HG03378 (cell line): Measurements from ENCODE around the gene ABLIM1.

ENCODE experiments used
- ATAC-seq: cut with Tn5 transposase; IDR thresholded peaks from one replicate; pipeline ENCODE4 v1.9.1; 2021; ENCODE audit warnings: mild to moderate bottlenecking, moderate library complexity; ENCODE audit not compliant: unreplicated experiment

ABLIM1 gene

DNA sequence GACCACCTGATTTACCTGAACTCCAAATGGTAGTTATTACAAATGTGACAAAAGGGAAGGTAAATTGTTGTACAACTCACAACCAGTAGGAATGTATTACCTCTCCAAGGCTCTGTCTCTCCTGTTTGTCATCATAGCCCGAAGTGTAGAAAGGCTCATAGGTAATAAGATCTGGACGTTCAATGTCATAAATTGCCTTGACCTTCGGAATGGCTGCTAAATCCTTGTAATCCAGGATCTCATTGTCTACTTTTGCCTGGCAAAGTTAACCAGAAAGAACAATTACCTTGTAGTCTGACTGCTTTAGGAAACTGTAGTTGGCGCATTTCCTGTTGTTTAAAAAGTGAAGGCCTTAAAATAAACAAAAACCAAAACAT lies 185.2 kb downstream of the ABLIM1 start:
- ATAC-seq = no peak

DNA sequence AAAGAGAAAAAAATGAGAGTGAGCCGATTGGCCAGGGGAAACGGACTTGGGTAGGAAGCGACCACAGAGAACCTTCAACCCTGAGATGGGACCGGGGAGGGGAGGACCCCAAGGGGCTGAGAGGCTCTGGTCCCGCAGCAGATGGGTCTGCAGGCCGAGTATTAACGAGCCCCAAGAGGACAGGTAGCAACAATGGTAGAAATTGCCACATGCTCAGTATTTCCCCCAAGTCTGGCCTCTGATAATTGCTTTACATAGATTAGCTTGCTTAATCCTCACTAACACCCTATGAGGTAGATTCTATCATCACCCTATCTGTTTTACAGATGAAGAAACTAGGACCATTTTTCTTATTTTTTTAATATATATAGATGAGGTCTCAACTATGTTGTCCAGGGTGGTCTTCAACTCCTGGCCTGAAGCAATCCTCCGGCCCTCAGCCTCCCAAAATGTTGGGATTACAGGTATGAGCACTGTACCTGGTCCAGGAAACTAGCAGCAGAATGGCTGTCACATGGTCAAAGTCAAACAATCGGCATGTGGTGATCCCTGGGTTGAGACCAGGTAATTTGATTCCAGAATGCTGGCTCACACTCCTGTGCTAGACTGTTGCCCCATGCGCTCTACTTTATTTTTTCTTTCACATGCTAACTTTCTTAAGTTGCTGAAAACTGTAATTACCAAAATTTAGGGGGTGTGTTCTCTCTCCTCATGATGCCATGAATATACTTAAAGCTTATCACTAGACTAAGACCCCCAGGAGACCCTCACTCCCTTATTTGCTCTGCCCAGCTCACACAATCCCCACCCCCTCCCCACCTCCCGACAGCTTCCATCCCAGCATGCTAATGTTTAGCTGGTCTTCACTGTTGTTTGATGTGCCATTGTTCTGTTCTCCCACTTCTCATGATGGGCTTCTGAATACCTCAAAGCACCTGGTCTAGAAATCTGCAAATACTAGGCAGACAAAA lies 185.9 kb downstream of the ABLIM1 start:
- ATAC-seq = no peak

DNA sequence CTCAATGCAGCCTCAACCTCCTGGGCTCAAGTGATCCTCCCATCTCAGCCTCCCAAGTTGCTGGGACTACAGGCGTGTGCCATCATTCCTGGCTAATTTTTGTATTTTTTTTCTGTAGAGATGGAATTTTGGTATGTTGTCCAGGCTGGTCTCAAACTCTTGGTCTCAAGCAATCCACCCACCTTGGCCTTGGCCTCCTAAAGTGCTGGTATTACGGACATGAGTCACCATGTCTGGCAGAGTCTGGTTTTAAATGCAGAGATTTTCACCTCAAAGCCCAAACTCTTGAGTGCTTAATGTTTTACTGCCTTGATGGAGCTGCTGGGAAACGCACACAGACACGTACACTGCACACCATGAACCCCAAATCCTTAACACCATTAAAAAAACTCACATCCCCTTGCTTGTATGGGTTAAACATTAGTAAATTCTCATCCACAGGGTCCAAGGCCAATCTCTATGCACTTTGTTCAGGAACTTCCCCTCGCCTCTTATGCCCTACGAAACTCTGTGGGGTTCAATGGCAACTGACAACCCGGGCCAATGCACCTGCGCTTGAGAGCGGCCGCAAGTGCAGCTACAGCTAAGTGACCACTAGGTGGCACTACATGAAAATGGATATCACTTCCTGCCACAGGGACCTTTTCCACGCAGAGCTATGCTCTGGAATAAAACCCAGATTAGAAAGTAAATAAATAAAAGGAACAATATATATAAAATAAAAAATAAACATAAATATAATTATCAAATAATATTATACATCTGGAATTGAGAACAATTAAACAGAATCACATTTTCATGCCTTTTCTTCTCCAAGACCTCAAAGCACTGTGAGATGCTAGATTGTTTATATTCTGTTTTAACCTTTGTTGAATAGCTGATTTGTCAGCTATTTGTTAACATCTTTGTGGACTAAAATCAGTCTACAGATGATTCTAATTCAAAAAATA lies 186.8 kb downstream of the ABLIM1 start:
- peak; percentile 96 for ATAC-seq

DNA sequence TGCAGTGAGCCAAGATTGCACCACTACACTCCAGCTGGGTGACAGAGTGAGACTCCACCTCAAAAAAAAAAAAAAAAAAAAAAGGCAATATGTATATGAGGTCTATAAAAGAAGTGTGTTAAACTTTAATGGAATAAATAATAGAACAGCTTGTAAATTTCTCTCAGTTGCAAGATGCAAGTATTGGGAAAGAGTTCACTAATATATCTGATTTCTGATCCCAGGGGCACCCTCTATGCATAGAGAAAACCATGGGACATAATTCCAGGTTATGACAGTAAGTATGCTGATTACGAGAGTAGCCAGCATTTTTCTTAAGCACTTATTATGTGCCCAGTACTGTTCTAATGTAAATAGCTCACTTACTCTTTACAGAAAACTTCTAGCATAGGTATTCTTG lies 187.7 kb downstream of the ABLIM1 start:
- no peak for ATAC-seq

DNA sequence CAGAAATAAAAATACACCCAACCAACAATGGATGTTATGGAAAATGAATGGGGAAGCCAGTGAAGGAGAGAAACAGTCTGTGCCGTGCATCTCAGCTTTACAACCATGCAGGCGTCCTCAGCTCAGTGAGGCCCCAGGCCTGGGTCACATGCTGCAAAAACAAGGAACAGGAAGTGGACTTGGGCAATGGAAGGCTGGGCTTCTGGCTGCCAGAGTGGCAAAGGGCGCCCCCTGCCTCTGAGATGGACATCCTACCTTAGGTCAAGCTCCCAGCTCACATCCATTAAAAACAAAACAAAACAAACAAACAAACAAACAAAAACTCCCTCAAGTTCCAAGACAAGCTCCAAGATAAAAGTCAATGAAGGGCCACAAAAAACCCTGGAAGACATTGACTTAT lies 199.1 kb downstream of the ABLIM1 start:
- ATAC-seq = no peak

DNA sequence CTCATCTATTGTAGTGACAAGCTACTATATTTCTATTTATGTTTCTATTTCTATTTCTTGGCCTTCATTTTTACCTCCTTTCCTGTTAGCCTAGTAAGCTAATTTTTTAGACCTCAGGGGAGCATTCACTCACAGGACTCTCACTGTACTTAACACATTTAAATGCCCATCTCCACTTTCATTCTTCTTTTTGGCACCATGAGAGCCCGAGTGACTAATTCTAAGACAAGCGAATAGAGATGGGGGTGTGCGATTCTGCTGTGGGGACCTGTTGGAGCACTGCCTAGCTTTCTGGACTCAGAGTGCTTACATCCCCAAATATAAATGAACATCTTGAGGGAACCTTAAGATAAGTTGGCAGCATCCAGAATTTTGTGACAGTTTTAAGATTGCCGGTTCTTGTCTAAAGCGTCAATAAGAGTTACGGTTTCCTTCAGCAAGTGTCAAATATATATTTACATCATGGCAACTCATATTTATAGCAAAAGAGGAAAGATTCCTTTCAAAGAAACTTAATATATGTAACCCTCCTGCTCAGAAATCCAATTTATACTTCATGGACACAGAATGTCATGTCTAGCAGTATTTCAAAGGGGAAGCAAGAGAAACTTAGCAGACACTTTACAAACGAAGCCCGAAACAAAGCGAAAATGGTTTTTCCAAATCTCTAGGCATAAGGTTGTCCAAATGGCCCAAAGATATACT lies 199.7 kb downstream of the ABLIM1 start:
- ATAC-seq = no peak

DNA sequence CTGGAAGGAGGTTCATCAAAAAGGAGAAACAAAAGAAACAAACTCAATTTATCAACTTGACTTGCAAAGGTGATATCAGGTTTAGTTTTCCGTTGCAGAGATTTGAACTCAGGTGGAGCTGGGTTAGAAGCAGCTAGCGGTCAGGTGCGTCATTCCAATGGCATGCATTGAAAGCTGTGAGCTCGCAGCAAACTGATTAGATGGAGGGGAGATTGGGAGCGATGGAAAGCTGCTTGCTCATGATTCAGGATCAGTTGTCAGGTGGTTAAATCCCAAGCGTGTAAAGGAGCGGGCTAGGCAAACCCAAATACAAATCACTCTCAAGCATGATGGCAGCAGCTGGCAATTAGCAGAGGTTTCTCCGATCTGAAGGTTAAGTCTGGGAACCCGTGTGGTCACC lies 204.5 kb downstream of the ABLIM1 start:
- no peak for ATAC-seq

DNA sequence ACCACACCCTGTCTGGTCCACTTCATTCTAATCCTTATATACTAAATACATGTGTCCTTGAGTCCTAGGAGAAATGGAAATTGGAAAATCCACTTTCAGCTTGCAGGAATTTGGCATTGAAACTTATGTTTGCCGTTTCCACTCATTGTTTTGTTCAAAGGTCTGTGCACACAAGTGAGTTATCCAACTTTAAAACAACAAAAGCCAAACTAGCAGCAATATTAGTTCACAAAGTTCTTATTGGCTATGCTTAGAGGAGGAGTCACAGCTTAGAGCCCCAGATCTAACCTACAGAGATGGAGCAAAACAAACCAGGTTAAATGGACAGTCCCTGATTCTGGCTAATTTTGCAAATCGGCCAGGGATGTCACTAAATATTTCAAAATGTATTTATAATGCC lies 209.2 kb downstream of the ABLIM1 start:
- no peak for ATAC-seq

DNA sequence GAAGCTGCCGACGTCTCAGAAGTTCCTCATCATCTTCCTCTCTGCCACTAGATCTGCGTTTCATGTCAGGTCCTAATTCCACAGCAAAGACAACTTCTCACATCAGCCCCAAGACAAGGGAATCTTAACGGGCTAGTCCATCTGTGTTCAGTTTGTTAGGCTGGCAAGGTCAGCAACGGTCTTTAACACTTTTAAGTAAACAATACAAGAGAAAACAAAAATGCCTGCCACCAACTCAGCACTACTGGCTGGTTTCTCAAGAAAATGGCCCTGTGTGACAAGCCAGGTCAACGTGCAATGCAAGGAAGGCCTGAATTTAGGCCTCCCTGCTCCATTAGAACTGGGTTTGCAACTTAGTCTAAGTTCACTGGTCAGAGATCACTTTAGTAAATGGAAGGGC lies 212.7 kb downstream of the ABLIM1 start:
- no peak for ATAC-seq

DNA sequence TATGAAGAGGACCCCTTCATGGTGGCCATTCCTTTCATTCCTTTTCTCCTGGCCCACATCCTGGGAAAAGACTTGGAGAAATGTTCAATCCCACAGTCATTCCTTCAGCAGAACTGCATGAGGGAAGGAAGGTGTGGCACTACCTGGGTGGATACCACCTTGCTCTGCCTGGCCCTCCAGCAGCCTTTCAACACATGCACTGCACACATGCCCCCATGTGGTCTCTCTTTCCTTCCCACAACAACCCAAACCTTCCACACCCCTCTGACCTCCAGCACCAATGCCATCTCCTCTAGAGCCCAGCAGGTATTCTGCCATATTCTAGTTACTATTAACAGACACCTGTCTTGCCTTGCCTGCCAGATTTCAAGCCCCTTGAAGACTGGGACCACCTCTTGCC lies 213.3 kb downstream of the ABLIM1 start:
- no peak for ATAC-seq

DNA sequence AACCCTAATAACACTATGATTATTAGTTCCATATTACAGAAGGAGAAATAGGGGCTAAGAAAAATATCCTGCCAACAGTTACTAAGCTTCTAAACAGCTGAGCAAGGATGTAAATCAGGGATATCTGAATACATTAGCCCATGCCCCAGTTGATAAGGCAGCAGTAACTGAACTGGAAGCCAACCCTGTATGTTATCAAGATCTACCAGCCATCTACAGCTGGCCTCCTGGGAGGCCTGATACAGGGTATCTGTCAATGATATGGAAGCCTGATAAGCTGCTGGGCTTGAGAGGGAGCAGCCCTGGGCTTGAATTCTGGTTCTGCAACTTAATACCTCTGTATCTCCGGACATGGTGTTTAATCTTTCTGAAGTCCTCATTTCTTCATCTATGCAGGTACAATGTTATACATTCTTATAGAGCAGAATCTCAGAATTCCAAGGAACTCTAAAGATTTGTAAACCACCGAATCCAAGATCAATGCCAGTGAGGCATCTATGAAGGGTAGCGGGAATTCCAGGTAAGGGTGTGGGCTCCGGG lies 215.9 kb downstream of the ABLIM1 start:
- no peak for ATAC-seq

DNA sequence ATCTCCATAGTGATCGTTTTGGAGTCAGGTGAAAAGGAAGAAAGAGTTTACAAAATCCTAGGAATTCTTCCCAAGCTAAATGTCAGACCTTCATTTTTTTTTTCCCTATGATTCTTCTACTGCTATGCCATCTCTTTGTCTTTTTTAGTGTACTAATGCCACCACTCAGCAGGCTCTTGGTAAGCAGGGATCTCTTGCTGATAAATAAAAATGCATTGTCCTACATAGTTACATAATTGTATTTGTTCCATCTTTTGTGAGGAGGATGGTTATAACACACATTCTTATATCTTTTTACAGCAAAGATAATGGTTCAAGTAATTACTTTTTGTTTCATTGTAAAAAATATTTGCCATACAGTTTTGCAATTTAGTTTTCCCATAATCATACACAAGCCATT lies 217.0 kb downstream of the ABLIM1 start:
- no peak for ATAC-seq

DNA sequence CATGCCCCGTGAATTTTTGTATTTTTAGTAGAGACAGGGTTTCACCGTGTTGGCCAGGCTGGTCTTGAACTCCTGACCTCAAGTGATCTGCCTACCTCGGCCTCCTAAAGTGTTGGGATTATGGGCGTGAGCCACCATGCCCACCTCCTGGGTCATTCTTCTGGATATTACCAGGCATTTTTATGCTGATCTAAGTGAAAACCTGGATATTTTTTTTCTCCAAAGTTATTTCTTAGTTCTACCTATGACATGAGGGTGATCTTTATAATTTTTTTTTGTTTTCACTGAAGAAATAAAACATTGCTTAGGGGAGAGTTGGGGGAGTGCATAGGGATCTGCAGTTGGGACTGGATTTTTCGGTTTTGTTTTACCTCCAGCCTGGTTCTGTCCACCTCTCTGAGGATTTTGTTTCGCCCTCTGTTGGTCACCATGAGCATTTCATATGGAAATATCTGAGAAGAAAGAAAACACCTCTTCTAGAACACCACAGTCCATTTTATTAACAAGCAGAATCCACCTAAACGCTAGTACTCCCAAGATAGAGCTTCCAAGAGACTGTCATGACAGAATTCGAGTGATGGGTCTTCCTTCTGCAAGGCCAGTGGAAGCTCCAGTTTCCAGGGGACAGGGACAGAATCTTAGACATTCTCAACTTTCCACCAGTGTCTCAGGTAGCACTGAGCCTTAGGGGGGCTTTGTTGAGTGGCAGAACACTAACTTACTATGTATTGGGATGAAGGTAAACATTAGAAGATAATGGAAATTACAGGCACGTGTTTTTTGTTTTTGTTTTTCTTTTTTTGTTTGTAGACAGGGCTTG lies 220.4 kb downstream of the ABLIM1 start:
- ATAC-seq = no peak

DNA sequence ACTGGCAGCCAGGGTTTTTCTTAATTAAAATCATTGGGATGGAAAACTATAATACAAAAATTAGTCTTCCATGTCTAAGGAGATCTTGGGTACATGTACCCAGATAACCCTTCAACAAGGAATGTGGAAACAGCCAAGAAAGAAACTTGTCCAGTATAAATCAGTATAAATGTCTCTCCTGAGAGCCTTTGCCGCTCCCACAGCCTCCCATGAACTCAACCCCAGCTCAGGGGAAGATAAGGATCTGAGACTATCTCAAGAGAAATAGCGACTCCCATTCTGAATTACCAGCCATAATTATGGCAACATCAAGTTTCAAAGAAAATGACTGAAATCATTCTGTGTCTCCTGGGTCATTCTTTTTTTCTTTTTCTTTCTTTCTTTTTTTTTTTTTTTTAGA lies 221.1 kb downstream of the ABLIM1 start:
- no peak for ATAC-seq

DNA sequence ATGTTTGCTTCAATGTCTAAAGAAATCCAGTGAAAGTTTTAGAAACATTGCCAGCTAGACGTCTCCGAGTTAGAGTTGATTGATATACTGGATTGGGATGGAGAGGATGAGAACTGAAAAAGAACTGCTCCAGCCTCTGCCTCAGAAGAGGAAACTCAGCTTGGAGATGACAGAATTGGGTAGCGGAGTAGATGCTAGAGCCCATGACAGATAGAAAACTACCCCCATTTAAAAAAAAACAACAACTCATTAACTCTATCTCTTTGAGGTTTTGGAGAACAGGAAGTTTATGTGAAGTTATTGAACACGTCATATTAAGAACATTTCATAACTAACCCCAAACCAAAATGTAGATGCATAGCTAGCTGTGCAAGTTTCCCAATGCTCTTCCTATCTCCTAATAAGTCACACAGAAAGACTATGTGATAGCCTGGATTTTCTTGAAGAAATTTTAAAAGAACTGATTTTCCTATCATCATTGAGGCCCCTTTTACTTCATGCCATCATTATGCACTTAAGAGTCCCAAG lies 225.4 kb downstream of the ABLIM1 start:
- no peak for ATAC-seq

DNA sequence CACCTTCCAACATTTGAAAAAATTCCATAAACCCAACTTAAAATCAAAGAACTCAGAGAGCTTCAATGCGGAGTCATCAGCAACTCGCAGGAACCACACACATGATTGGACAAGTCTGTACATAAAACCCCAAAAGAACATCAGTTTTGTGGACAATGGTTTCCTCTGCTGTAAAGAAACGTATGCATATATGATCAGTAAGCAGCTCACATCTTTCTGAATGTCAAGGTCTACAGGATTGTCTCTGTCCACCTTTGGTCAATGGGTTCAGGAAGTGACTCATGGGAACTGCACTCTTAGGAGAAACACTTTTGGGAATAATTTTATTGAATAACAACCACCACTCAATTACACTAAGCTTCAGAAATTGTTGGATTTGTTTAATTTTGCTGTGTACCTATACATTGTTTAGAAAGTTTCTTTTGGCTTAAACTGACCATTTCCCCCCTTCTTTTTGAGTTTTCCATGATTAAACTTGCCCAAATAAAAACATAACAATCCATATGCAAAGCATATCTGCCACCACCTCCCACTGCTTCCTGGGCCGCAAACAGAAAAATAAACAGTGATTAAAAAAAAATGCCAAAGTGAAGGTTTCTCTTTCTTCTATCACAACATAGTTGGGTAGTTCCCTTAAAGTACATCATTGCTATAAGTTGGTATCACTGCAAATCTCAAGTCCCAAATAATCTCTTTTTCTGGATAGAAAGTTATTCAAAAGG lies 226.5 kb downstream of the ABLIM1 start:
- no peak for ATAC-seq

DNA sequence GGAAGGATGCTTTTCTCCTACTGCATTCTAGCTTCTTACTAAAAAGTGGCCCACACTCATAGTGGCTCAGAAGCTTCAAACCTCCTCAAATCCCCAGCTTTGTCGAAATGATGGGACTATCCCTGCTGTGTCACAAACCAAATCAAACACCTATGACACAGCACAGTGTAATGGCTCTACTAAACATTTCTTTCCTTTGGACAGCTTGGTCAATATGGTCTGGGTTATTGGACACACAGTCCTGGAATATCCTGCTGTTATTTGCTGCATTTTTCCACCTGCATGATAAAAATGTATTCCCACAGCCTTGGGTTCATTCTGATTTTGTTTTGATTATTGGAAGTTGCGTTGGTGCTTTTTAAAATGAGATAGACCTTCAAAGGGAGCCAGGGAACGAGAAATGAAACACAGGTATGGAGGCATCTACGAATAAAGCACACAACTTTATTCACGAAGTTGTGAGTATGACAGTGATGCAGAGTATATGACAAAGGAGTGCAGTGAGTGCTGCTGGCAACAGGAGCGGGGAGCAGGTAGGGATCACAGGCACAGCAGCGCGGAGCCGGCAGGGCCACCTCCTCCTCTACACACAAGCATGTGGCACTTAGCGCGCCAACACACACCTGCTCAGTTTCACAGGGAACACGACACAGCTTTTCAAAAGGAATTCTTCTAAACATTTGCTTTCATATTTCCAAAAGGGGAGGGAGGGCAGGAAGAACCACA lies 227.2 kb downstream of the ABLIM1 start:
- no peak for ATAC-seq

DNA sequence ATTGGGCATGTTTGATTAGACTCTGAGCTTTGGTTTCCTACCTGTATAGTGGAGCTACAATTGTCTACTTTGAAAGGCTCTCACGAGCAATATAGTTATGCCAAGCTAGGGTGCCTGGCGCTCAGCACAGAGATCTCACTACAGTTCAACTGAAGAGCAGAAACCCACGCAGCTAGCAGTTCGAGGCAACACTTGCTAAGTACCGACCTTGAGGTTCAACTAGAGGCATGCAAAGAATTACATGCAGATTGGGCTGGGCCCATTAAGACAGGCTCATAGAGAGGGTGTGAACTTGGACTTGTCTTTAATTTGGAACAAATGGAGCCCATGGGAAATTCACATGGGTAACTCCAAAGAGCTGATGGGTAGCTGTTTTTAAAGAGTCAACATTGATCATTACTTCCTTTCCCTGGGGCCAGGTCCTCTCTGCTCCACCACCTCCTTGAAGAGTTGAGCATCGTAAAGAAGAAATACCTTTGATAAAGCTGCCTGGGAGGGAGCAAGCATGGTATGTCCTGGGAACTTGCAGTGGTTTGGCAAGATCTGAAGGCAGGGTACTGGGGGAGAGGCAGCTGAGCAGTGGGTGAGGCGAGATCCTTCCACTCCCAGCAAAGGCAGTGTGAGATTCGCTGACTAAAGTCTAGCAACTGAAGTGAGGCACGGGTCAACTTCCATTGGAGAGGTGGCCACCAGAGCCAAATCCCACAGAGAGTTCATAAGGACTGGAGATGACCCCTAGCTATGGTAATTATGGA lies 228.3 kb downstream of the ABLIM1 start:
- ATAC-seq = no peak
